ENCODE results near the gene CGGBP1. TPM values are rescaled to one million over a fixed set of nuclear protein-coding genes. Genes with fewer than 3 reads are reported as not detected.

The CGGBP1 gene
- total RNA-seq, 3 donors from 2014 or later, result 63.5 to 69.5 (median 64.2) TPM

DNA sequence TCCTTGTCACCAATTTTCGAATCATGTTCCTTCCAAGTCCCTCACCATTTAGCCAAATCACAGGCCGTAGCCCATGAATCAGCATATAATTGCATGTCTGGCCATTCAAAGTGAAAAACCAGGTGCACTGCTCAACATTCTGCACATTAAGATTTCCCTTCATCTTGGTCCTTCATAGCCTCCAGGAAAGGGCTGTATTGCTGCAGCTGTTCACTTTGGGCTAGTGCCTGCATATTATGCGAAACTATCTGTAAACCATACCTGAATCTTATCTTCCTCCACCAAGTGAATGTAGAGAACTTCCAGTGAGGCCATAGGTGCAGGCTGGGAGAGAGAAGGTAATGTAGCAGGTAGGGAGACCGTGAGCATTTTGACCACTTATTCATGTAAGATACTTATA lies 18.3 kb downstream of the CGGBP1 start:
- Histone ChIP-seq H3K27me3 (no peaks in the 10 kb centered on the region), H3K36me3 (no peaks in the 10 kb centered on the region), H3K4me1 (no peaks in the 10 kb centered on the region), H3K9me3 (no peaks in the 10 kb centered on the region), H3K4me3 (no peak overlapping the region), H3K27ac (no peak overlapping the region)
- intact Hi-C loops (cut with DNase I; ENCODE audit: low total_unique reads), result no loop called here
- DNase-seq (ENCODE audit: low spot score in 2 of 2), result no peak
- TF ChIP-seq POLR2A (IDR thresholded peaks at IDR 0.05) (no peak), POLR2AphosphoS5 (IDR thresholded peaks at IDR 0.05) (no peak)
- TF ChIP-seq, protein P1, sequence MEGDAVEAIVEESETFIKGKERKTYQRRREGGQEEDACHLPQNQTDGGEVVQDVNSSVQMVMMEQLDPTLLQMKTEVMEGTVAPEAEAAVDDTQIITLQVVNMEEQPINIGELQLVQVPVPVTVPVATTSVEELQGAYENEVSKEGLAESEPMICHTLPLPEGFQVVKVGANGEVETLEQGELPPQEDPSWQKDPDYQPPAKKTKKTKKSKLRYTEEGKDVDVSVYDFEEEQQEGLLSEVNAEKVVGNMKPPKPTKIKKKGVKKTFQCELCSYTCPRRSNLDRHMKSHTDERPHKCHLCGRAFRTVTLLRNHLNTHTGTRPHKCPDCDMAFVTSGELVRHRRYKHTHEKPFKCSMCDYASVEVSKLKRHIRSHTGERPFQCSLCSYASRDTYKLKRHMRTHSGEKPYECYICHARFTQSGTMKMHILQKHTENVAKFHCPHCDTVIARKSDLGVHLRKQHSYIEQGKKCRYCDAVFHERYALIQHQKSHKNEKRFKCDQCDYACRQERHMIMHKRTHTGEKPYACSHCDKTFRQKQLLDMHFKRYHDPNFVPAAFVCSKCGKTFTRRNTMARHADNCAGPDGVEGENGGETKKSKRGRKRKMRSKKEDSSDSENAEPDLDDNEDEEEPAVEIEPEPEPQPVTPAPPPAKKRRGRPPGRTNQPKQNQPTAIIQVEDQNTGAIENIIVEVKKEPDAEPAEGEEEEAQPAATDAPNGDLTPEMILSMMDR (IDR thresholded peaks at IDR 0.05), result no peak

- Histone ChIP-seq H3K4me3 (no peak overlapping the region), H3K27ac (no peak overlapping the region), H3K36me3 (no peaks in the 10 kb centered on the region), H3K27me3 (no peaks in the 10 kb centered on the region), H3K9me3 (no peaks in the 10 kb centered on the region), H3K4me1 (no peaks in the 10 kb centered on the region)
- no peak for DNase-seq (ENCODE audit: low spot score in 2 of 2)
- intact Hi-C loops (cut with DNase I; ENCODE audit: low total_unique reads), result no loop called here
- TF ChIP-seq POLR2A (IDR thresholded peaks at IDR 0.05), result no peak
- no peak for TF ChIP-seq POLR2AphosphoS5 (IDR thresholded peaks at IDR 0.05)
- TF ChIP-seq, protein P1 (IDR thresholded peaks at IDR 0.05), result no peak
These were observed 20.2 kb downstream of the CGGBP1 start for GRCh38 chr3:88038566-88038965.

- H3K4me3 ChIP-seq, result no peak overlapping the region
- TF ChIP-seq POLR2A (IDR thresholded peaks at IDR 0.05) (no peak), POLR2AphosphoS5 (IDR thresholded peaks at IDR 0.05) (no peak)
- TF ChIP-seq, protein P1 (IDR thresholded peaks at IDR 0.05), result no peak
- intact Hi-C loops (cut with DNase I; ENCODE audit: low total_unique reads), result no loop called here
- H3K27me3 ChIP-seq, result no peaks in the 10 kb centered on the region
- H3K36me3 ChIP-seq, result no peaks in the 10 kb centered on the region
- H3K27ac ChIP-seq, result no peak overlapping the region
- H3K4me1 ChIP-seq, result no peaks in the 10 kb centered on the region
- H3K9me3 ChIP-seq, result no peaks in the 10 kb centered on the region
- no peak for DNase-seq (ENCODE audit: low spot score in 2 of 2)
These were observed 22.6 kb downstream of the CGGBP1 start for GRCh38 chr3:88036221-88036620.

DNA sequence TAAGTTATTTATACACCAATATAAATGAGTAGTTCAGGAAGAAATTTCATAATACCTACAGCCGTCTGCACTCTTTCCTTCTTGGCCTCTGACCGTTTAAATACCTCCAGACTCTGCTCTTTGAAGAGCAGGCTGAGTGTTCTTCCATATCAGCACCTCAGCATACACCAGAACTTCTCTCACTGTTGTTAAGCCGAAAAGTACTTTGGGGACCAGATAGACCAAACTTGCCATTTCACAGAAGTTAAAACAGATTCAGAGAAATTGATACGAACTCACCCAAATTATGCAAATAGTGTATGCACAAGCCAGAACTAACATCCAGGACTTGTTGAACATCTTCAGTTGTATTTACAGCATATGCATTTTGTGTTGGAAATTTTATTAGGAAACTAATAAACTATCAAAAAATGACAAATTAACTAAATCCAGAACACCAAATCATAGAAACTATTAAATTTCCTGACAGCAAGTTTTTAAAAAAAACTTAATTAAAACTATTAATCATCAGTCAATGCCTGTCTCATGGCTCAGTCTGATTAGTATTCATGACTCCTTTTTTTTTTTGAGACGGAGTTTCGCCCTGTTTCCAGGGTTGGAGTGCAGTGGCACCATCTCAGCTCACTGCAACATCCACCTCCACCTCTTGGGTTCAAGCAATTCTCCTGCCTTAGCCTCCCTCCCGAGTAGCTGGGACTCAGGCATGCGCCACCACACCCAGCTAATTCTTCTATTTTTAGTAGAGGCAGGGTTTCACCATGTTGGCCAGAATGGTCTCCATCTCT lies 24.1 kb downstream of the CGGBP1 start:
- Histone ChIP-seq H3K27ac (no peak overlapping the region), H3K9me3 (no peaks in the 10 kb centered on the region), H3K4me1 (no peaks in the 10 kb centered on the region), H3K27me3 (no peaks in the 10 kb centered on the region), H3K36me3 (no peaks in the 10 kb centered on the region), H3K4me3 (no peak overlapping the region)
- DNase-seq (ENCODE audit: low spot score in 2 of 2), result no peak
- intact Hi-C loops (cut with DNase I; ENCODE audit: low total_unique reads), result no loop called here
- TF ChIP-seq POLR2A (IDR thresholded peaks at IDR 0.05) (no peak), POLR2AphosphoS5 (IDR thresholded peaks at IDR 0.05) (no peak)
- TF ChIP-seq, protein P1 (IDR thresholded peaks at IDR 0.05), result no peak

- H3K9me3 ChIP-seq, result no peaks in the 10 kb centered on the region
- H3K4me3 ChIP-seq, result no peak overlapping the region
- no peaks in the 10 kb centered on the region for H3K4me1 ChIP-seq
- H3K27me3 ChIP-seq, result no peaks in the 10 kb centered on the region
- no peak for DNase-seq (ENCODE audit: low spot score in 2 of 2)
- no peaks in the 10 kb centered on the region for H3K36me3 ChIP-seq
- TF ChIP-seq, protein P1 (IDR thresholded peaks at IDR 0.05), result no peak
- no peak for TF ChIP-seq POLR2AphosphoS5 (IDR thresholded peaks at IDR 0.05)
- TF ChIP-seq POLR2A (IDR thresholded peaks at IDR 0.05), result no peak
- intact Hi-C loops (cut with DNase I; ENCODE audit: low total_unique reads), result no loop called here
- H3K27ac ChIP-seq, result no peak overlapping the region
These were observed 25.0 kb downstream of the CGGBP1 start for GRCh38 chr3:88033808-88034207.
